K562 (cell line): Measurements from ENCODE around the gene SLC4A9. TPM values are rescaled to one million over a fixed set of nuclear protein-coding genes. Genes with fewer than 3 reads are reported as not detected.

Experiments
- ATAC-seq: fragments of 200-7000 bp; cut with Tn5 transposase; 3 replicates; pipeline ENCODE4 v1.9.1; 2020; ENCODE audit warnings: moderate library complexity
- BruUV-seq: library from RNA; stranded (reverse); fragments of 400-500 nt; replicated peaks from 2 replicates; lab custom pipeline; 2021; lab: Mats Ljungman, UMichigan
- CTCF ChIA-PET: fragments of 300-600 bp; formaldehyde crosslinking; extraction: SDS; loops from one replicate; lab custom pipeline; 2021; ENCODE audit warnings: low intra/inter-chr PET ratio; lab: Yijun Ruan, JAX
- POLR2A ChIA-PET: fragments of 300-600, 350-650 bp; sonication (Branson Sonifier 250); formaldehyde crosslinking; extraction: SDS; loops from one replicate; lab custom pipeline; 2021; ENCODE audit warnings: antibody characterized with exemption, inconsistent platforms; lab: Yijun Ruan, JAX
- DNase-seq, 4 experiments: peaks; one replicate each; pipeline versions ENCODE4 v3.0.0 to v3.0.0-alpha.2; 2011 to 2018; ENCODE audit warnings: low spot score in 3 of 4, mixed read lengths in 3 of 4; ENCODE audit errors: extremely low read depth in 1 of 4
- FAIRE-seq: peaks from 2 replicates; lab custom pipeline; 2011; peaks lifted over from hg19 to GRCh38; lab: Jason Lieb, UNC
- H2AFZ ChIP-seq: 2 replicates; pipeline ENCODE4 v1.6.0; 2011; ENCODE audit warnings: low read depth, low read length, control low read depth, inconsistent platforms
- H3K27ac ChIP-seq: fragments of 200-600 bp; 3 replicates; pipeline ENCODE4 v1.8.0; 2011; ENCODE audit warnings: low read depth, mild to moderate bottlenecking, control low read depth, inconsistent platforms, low read length, moderate library complexity, mixed read lengths; ENCODE audit errors: extremely low read depth
- H3K27me3 ChIP-seq, 2 experiments: fragments of 300-600 bp in 1 of 2; 2 replicates in 1 of 2; 3 replicates in 1 of 2; pipeline versions ENCODE4 v1.6.0 to v1.8.0; 2011; ENCODE audit warnings: inconsistent platforms in 2 of 2, low read length in 2 of 2, mild to moderate bottlenecking in 1 of 2, mixed read lengths in 1 of 2, moderate library complexity in 1 of 2; ENCODE audit not compliant: control insufficient read depth in 2 of 2, insufficient read depth in 2 of 2
- H3K36me3 ChIP-seq: fragments of 300-600 bp; 3 replicates; pipeline ENCODE4 v1.8.0; 2011; ENCODE audit warnings: mild to moderate bottlenecking, low read length, inconsistent platforms; ENCODE audit not compliant: control insufficient read depth, insufficient read depth
- H3K4me1 ChIP-seq, 2 experiments: fragments of 200-600 bp in 1 of 2; replicated peaks in 1 of 2; 2 replicates in 1 of 2; 3 replicates in 1 of 2; pipeline versions ENCODE4 v1.5.1 to v1.8.0; 2011; ENCODE audit warnings: inconsistent platforms in 2 of 2, low read length in 2 of 2, mild to moderate bottlenecking in 1 of 2, mixed read lengths in 1 of 2, moderate library complexity in 1 of 2; ENCODE audit not compliant: control insufficient read depth in 2 of 2, insufficient read depth in 2 of 2
- H3K4me2 ChIP-seq: 2 replicates; pipeline ENCODE4 v1.6.1; 2011; ENCODE audit warnings: low read length, control low read depth, inconsistent platforms, mixed read lengths; ENCODE audit not compliant: insufficient read depth
- H3K4me3 ChIP-seq: fragments of 200-600 bp; sonication (generic), shearing (Covaris generic); 2 replicates; pipeline ENCODE4 v1.5.1; 2016; ENCODE audit warnings: control low read depth, inconsistent platforms
- H3K79me2 ChIP-seq: fragments of 200-600 bp; 3 replicates; pipeline ENCODE4 v1.8.0; 2011; ENCODE audit warnings: low read length, inconsistent platforms; ENCODE audit not compliant: control insufficient read depth, insufficient read depth
- H3K9ac ChIP-seq, 2 experiments: 2 replicates each; pipeline versions ENCODE4 v1.6.0 to v1.6.1; 2011; ENCODE audit warnings: low read depth in 2 of 2, low read length in 2 of 2, control low read depth in 1 of 2, inconsistent platforms in 1 of 2, mild to moderate bottlenecking in 1 of 2, mixed read lengths in 1 of 2; ENCODE audit not compliant: insufficient read depth in 1 of 2
- H3K9me1 ChIP-seq: one replicate; pipeline ENCODE4 v1.6.0; 2011; ENCODE audit warnings: inconsistent platforms, mild to moderate bottlenecking, low read length, moderate library complexity; ENCODE audit not compliant: control insufficient read depth, insufficient read depth
- H3K9me3 ChIP-seq: replicated peaks from 2 replicates; pipeline ENCODE4 v1.5.1; 2011; ENCODE audit warnings: low read depth, low read length, inconsistent platforms; ENCODE audit not compliant: control insufficient read depth, insufficient read depth
- H4K20me1 ChIP-seq: replicated peaks from 2 replicates; pipeline ENCODE4 v1.6.1; 2011; ENCODE audit warnings: low read length, inconsistent platforms, mixed read lengths; ENCODE audit not compliant: control insufficient read depth, insufficient read depth
- CHD1 ChIP-seq: fragments of 200-600 bp; sonication (generic); IDR thresholded peaks from one replicate; pipeline ENCODE4 v1.6.1; 2012; ENCODE audit warnings: mild to moderate bottlenecking, moderate library complexity, low read length, inconsistent platforms
- CTCF ChIP-seq, 3 experiments: IDR thresholded peaks in 2 of 3; conservative IDR thresholded peaks in 1 of 3; 2 replicates each; pipeline ENCODE4 v1.5.1; 2011 to 2012; ENCODE audit warnings: low read length in 3 of 3, mild to moderate bottlenecking in 3 of 3, control low read depth in 2 of 3, improper control_type of control experiment in 1 of 3, inconsistent platforms in 1 of 3, low read depth in 1 of 3, mixed read lengths in 1 of 3, moderate library complexity in 1 of 3; ENCODE audit not compliant: insufficient read depth in 2 of 3
- NCOA2 ChIP-seq, 2 experiments: fragments of 450-650 bp; IDR thresholded peaks; 2 replicates each; pipeline ENCODE4 v1.6.1; 2018; ENCODE audit warnings: mild to moderate bottlenecking in 2 of 2, moderate library complexity in 1 of 2; ENCODE audit not compliant: partially characterized antibody in 2 of 2
- ZNF316 ChIP-seq: fragments of 450-650 bp; IDR thresholded peaks from 2 replicates; pipeline ENCODE4 v1.6.1; 2016
- ZNF449 ChIP-seq: fragments of 250-450 bp; sonication (Bioruptor Pico); IDR thresholded peaks from 2 replicates; pipeline ENCODE4 v1.8.0; 2022; ENCODE audit warnings: moderate library complexity, mild to moderate bottlenecking, inconsistent platforms
- ZNF668 ChIP-seq: fragments of 250-450 bp; sonication (Bioruptor Pico); IDR thresholded peaks from 2 replicates; pipeline ENCODE4 v1.8.0; 2022; ENCODE audit warnings: mild to moderate bottlenecking, inconsistent platforms
- WGBS: fragments of 100-300 bp; shearing (Covaris generic); methylation state at CpG from one replicate; pipeline ENCODE4 v1.1.6; 2016; ENCODE audit warnings: low coverage, mixed read lengths; ENCODE audit not compliant: insufficient coverage; ENCODE audit errors: missing lambda C conversion rate; 5-methylcytosine and 5-hydroxymethylcytosine counted together
- in situ Hi-C: fragments of 300-500 bp; cut with MboI; formaldehyde crosslinking; loops from 4 replicates; pipeline ENCODE4 v1.15.0; 2018; ENCODE audit warnings: inconsistent platforms, mixed read lengths
- intact Hi-C: fragments of 100-400 bp; cut with micrococcal nuclease; formaldehyde crosslinking; loops from 2 replicates; pipeline ENCODE4 v1.14.2; 2022
- polyA plus RNA-seq, 8 experiments: library from polyadenylated mRNA; depleted of rRNA in 4 of 8; stranded (reverse) in 5 of 8; unstranded in 3 of 8; fragments of >200 nt; fragmentation: Nextera tagmentation in 2 of 8; fragmentation: Illumina TruSeq in 1 of 8; extraction: Ambion mirVana in 2 of 8; extraction: Trizol in 1 of 8; gene quantifications; 2 replicates each; pipeline versions ENCODE4 v1.2.1 to v1.2.3, GENCODE V29; 2011 to 2014; ENCODE audit warnings: inconsistent platforms in 1 of 8, missing spikeins in 1 of 8
- total RNA-seq, 7 experiments: library from RNA; depleted of rRNA in 6 of 7; stranded (reverse); fragments of >200 nt in 6 of 7; fragmentation: Illumina TruSeq in 2 of 7; extraction: Trizol in 2 of 7; gene quantifications; 2 replicates each; pipeline versions ENCODE4 v1.2.1 to v1.2.3, GENCODE V29; 2011 to 2021; ENCODE audit warnings: low replicate concordance in 1 of 7
- TF ChIP-seq, protein P1 (sequence below): fragments of 250-450 bp; sonication (Bioruptor Pico); IDR thresholded peaks from 2 replicates; pipeline ENCODE4 v1.4.0; 2020; ENCODE audit warnings: borderline replicate concordance
- TF ChIP-seq, protein P2 (sequence below): IDR thresholded peaks from 3 replicates; pipeline ENCODE4 v1.6.1; 2011; ENCODE audit warnings: borderline replicate concordance, mild to moderate bottlenecking; ENCODE audit not compliant: insufficient read length, insufficient read depth

SLC4A9 gene
- total and polyA plus RNA-seq, 9 of the 15 experiments (the other 6 are each of a cell fraction or from before 2014, with no cell fraction given), result 0.05 to 0.13 TPM; not detected in 7

- FAIRE-seq (no peak), ATAC-seq (no peak), DNase-seq (no peak)
- TF ChIP-seq, protein P1, sequence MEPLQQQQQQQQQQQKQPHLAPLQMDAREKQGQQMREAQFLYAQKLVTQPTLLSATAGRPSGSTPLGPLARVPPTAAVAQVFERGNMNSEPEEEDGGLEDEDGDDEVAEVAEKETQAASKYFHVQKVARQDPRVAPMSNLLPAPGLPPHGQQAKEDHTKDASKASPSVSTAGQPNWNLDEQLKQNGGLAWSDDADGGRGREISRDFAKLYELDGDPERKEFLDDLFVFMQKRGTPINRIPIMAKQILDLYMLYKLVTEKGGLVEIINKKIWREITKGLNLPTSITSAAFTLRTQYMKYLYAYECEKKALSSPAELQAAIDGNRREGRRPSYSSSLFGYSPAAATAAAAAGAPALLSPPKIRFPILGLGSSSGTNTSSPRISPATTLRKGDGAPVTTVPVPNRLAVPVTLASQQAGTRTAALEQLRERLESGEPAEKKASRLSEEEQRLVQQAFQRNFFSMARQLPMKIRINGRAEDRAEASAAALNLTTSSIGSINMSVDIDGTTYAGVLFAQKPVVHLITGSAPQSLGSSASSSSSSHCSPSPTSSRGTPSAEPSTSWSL, result no peak
- 8% methylated on average over 1 of the region's 1 CpG for WGBS
- H3K4me3 ChIP-seq, result no peak overlapping the region
- no peaks in the 10 kb centered on the region for H3K79me2 ChIP-seq
- H3K4me1 ChIP-seq, result no peaks in the 10 kb centered on the region
- in situ Hi-C loops (no loop called here), intact Hi-C loops (no loop called here)
- no peak overlapping the region for H3K4me2 ChIP-seq
- H3K27ac ChIP-seq, result no peak overlapping the region
- POLR2A ChIA-PET, result interaction anchor here (1.7 kb wide), 1 partner anchor 11 kb away, joined by 5 read pairs; no protein-coding TSS in a partner anchor
- no peaks in the 10 kb centered on the region for H3K9me1 ChIP-seq
- no peak overlapping the region for H2AFZ ChIP-seq
- no peaks in the 10 kb centered on the region for H4K20me1 ChIP-seq
- no TSS peak for BruUV-seq
- no peaks in the 10 kb centered on the region for H3K36me3 ChIP-seq
- H3K27me3 ChIP-seq, result peaks cover 0 to 4% of the 10 kb centered on the region in 2 experiments; a peak in 1 of 5 replicates
- H3K9me3 ChIP-seq, result no peaks in the 10 kb centered on the region
- H3K9ac ChIP-seq, result no peak overlapping the region
- CTCF ChIA-PET, result no interaction called here
These were observed 28.4 kb upstream of the SLC4A9 start for GRCh38 chr5:140331638-140332037.

DNA sequence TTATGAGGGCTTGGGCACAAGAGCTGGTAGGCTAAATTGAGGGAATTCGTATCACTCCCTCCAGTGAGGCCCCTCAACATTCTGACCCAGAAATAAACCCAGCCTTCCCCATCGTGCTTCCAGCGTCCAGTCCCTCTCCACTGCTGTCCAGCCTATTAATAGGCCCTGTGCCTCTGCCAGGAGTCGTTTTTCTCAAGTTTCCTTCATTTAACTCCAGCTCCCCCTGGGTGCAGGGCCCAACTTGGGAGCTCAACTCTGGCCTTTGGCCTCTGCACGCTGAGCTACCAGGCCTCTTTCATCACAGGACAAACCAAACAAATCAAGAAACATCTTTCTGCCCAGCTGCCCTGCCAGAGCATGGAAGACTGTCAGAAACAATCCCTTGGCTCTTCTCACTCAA, 23.6 kb upstream of the SLC4A9 start:
- TF ChIP-seq ZNF449 (CRISPR knock-in tag) (no peak), CHD1 (no peak), ZNF668 (CRISPR knock-in tag) (no peak), ZNF316 (no peak), CTCF (IDR thresholded peaks at IDR 0.05 in 2 of 3, conservative IDR thresholded peaks at IDR 0.05 in 1 of 3; ENCODE audit: insufficient read depth in 2 of 3, low read depth in 1 of 3, low read length in 3 of 3) (no peak; a peak in 1 of 6 replicates), NCOA2 (IDR thresholded peaks at IDR 0.05; ENCODE audit: partially characterized antibody in 2 of 2) (no peak)
- TF ChIP-seq, protein P2, sequence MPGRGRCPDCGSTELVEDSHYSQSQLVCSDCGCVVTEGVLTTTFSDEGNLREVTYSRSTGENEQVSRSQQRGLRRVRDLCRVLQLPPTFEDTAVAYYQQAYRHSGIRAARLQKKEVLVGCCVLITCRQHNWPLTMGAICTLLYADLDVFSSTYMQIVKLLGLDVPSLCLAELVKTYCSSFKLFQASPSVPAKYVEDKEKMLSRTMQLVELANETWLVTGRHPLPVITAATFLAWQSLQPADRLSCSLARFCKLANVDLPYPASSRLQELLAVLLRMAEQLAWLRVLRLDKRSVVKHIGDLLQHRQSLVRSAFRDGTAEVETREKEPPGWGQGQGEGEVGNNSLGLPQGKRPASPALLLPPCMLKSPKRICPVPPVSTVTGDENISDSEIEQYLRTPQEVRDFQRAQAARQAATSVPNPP, result no peak
- TF ChIP-seq, all 486 proteins: peak for 0
- Histone ChIP-seq H3K27me3 (no peaks in the 10 kb centered on the region), H3K27ac (no peak overlapping the region), H3K9ac (no peak overlapping the region; a peak in 1 of 4 replicates), H3K9me3 (no peaks in the 10 kb centered on the region), H4K20me1 (no peaks in the 10 kb centered on the region), H3K4me2 (no peak overlapping the region), H2AFZ (no peak overlapping the region), H3K4me1 (no peaks in the 10 kb centered on the region), H3K36me3 (no peaks in the 10 kb centered on the region), H3K4me3 (no peak overlapping the region), H3K79me2 (no peaks in the 10 kb centered on the region), H3K9me1 (no peaks in the 10 kb centered on the region)
- peak; percentile 25; the same call in 1 of the 3 replicates for ATAC-seq
- no TSS peak for BruUV-seq
- WGBS, result 28% methylated on average over 5 of the region's 5 CpGs
- ChIA-PET CTCF (no interaction called here), POLR2A (interaction anchor here (0.6 to 2.9 kb wide), 5 partner anchors 10 to 198 kb away, joined by 3 to 19 read pairs (median 4); partner anchors contain the start of gene HBEGF)
- intact Hi-C loops (no loop called here), in situ Hi-C loops (no loop called here)
- FAIRE-seq, result no peak
- DNase-seq, result no peak
